Uterus (tissue), 2 donors: ENCODE data around the gene PAK1.

Source experiments
- POLR2A ChIP-seq, 2 donors: fragments of 450-650 bp; IDR thresholded peaks; one replicate each; pipeline ENCODE4 v1.6.1; 2016; ENCODE audit warnings: antibody characterized with exemption in 2 of 2, mild to moderate bottlenecking in 1 of 2, moderate library complexity in 1 of 2
- TF ChIP-seq, protein P1 (sequence below), 4 experiments: fragments of 200-600 bp in 2 of 4; fragments of 450-650 bp in 2 of 4; sonication (generic) in 2 of 4; IDR thresholded peaks; one replicate each; pipeline ENCODE4 v1.5.1; 2016 to 2019; ENCODE audit warnings: antibody characterized with exemption in 4 of 4, mild to moderate bottlenecking in 2 of 4, moderate library complexity in 1 of 4

GRCh38 chr11:77438487-77438886, 35.4 kb downstream of the PAK1 start:
- TF ChIP-seq, protein P1, sequence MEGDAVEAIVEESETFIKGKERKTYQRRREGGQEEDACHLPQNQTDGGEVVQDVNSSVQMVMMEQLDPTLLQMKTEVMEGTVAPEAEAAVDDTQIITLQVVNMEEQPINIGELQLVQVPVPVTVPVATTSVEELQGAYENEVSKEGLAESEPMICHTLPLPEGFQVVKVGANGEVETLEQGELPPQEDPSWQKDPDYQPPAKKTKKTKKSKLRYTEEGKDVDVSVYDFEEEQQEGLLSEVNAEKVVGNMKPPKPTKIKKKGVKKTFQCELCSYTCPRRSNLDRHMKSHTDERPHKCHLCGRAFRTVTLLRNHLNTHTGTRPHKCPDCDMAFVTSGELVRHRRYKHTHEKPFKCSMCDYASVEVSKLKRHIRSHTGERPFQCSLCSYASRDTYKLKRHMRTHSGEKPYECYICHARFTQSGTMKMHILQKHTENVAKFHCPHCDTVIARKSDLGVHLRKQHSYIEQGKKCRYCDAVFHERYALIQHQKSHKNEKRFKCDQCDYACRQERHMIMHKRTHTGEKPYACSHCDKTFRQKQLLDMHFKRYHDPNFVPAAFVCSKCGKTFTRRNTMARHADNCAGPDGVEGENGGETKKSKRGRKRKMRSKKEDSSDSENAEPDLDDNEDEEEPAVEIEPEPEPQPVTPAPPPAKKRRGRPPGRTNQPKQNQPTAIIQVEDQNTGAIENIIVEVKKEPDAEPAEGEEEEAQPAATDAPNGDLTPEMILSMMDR (IDR thresholded peaks at IDR 0.05): no peak
- no peak for TF ChIP-seq POLR2A (IDR thresholded peaks at IDR 0.05)
